Type B pancreatic cell (in vitro differentiated cells): Measurements from ENCODE around the gene PLSCR5. TPM values are rescaled to one million over a fixed set of nuclear protein-coding genes. Genes with fewer than 3 reads are reported as not detected.

Source experiments
- DNase-seq: peaks from one replicate; pipeline ENCODE4 v3.0.0; 2021; ENCODE audit warnings: mixed read lengths; ENCODE audit not compliant: unreplicated experiment; ENCODE audit errors: extremely low spot score
- H3K27ac Mint-ChIP-seq: 2 replicates; pipeline ENCODE4 v1.8.0; 2021; ENCODE audit warnings: mild to moderate bottlenecking, mixed read lengths
- H3K27me3 Mint-ChIP-seq: 2 replicates; pipeline ENCODE4 v1.8.0; 2021; ENCODE audit warnings: mixed read lengths
- H3K36me3 Mint-ChIP-seq: 2 replicates; pipeline ENCODE4 v1.8.0; 2021; ENCODE audit warnings: mixed read lengths
- H3K4me1 Mint-ChIP-seq: one replicate; pipeline ENCODE4 v1.8.0; 2021; ENCODE audit warnings: mixed read lengths; ENCODE audit not compliant: unreplicated experiment
- H3K4me3 Mint-ChIP-seq: 2 replicates; pipeline ENCODE4 v1.8.0; 2021; ENCODE audit warnings: mild to moderate bottlenecking, mixed read lengths
- H3K9me3 Mint-ChIP-seq: 2 replicates; pipeline ENCODE4 v1.8.0; 2021; ENCODE audit warnings: mixed read lengths
- CTCF ChIP-seq: fragments of 200-600 bp; sonication (generic); conservative IDR thresholded peaks from 2 replicates; pipeline ENCODE4 v1.5.0; 2021; ENCODE audit warnings: antibody characterized with exemption, mild to moderate bottlenecking
- total RNA-seq: library from RNA; stranded (reverse); gene quantifications from 2 replicates; pipeline ENCODE4 v1.2.1, GENCODE V29; 2021; ENCODE audit warnings: low replicate concordance

Gene PLSCR5
- total RNA-seq, 1 donor from 2014 or later = not detected

- no peak for TF ChIP-seq CTCF
- Mint-ChIP-seq H3K4me3 (no peak overlapping the region), H3K27ac (no peak overlapping the region), H3K9me3 (no peaks in the 10 kb centered on the region), H3K4me1 (no peaks in the 10 kb centered on the region), H3K27me3 (no peaks in the 10 kb centered on the region), H3K36me3 (no peaks in the 10 kb centered on the region)
- no peak for DNase-seq
Measured at GRCh38 chr3:146569314-146569713, 35.8 kb downstream of the PLSCR5 start.

- H3K9me3 Mint-ChIP-seq = no peaks in the 10 kb centered on the region
- no peak for TF ChIP-seq CTCF
- DNase-seq = no peak
- H3K4me1 Mint-ChIP-seq = no peaks in the 10 kb centered on the region
- H3K27ac Mint-ChIP-seq = no peak overlapping the region
- no peaks in the 10 kb centered on the region for H3K27me3 Mint-ChIP-seq
- no peak overlapping the region for H3K4me3 Mint-ChIP-seq
- no peaks in the 10 kb centered on the region for H3K36me3 Mint-ChIP-seq
Measured at GRCh38 chr3:146566138-146566537, 39.0 kb downstream of the PLSCR5 start.

GRCh38 chr3:146561879-146562278, 43.3 kb downstream of the PLSCR5 start:
- no peak overlapping the region for H3K27ac Mint-ChIP-seq
- no peaks in the 10 kb centered on the region for H3K27me3 Mint-ChIP-seq
- H3K36me3 Mint-ChIP-seq = no peaks in the 10 kb centered on the region
- no peaks in the 10 kb centered on the region for H3K4me1 Mint-ChIP-seq
- H3K4me3 Mint-ChIP-seq = no peak overlapping the region
- no peak for TF ChIP-seq CTCF
- DNase-seq = no peak
- H3K9me3 Mint-ChIP-seq = no peaks in the 10 kb centered on the region

- Mint-ChIP-seq H3K4me1 (no peaks in the 10 kb centered on the region), H3K27ac (no peak overlapping the region), H3K9me3 (no peaks in the 10 kb centered on the region), H3K27me3 (no peaks in the 10 kb centered on the region), H3K4me3 (no peak overlapping the region), H3K36me3 (no peaks in the 10 kb centered on the region)
- no peak for TF ChIP-seq CTCF
- DNase-seq = no peak
Measured at GRCh38 chr3:146561463-146561862, 43.7 kb downstream of the PLSCR5 start.

- Mint-ChIP-seq H3K27me3 (no peaks in the 10 kb centered on the region), H3K36me3 (no peaks in the 10 kb centered on the region), H3K9me3 (no peaks in the 10 kb centered on the region), H3K4me3 (no peak overlapping the region), H3K27ac (no peak overlapping the region), H3K4me1 (no peaks in the 10 kb centered on the region)
- DNase-seq = no peak
- TF ChIP-seq CTCF = no peak
Measured at GRCh38 chr3:146560678-146561077, 44.5 kb downstream of the PLSCR5 start.

- no peaks in the 10 kb centered on the region for H3K36me3 Mint-ChIP-seq
Measured at GRCh38 chr3:146559388-146559787, 45.8 kb downstream of the PLSCR5 start.

More at GRCh38 chr3:146559388-146559787, 45.8 kb downstream of the PLSCR5 start:
- DNase-seq = no peak
- Mint-ChIP-seq H3K4me3 (no peak overlapping the region), H3K4me1 (no peaks in the 10 kb centered on the region), H3K27me3 (no peaks in the 10 kb centered on the region), H3K27ac (no peak overlapping the region), H3K9me3 (no peaks in the 10 kb centered on the region)
- TF ChIP-seq CTCF = no peak
